Measurements from ENCODE around the gene MST1. TPM values are rescaled to one million over a fixed set of nuclear protein-coding genes. Genes with fewer than 3 reads are reported as not detected.

The MST1 gene
- total and polyA plus RNA-seq, 2 of the 8 experiments (the other 6 are each of a cell fraction or from before 2014, with no cell fraction given), result 6.2 to 9.5 TPM

DNA sequence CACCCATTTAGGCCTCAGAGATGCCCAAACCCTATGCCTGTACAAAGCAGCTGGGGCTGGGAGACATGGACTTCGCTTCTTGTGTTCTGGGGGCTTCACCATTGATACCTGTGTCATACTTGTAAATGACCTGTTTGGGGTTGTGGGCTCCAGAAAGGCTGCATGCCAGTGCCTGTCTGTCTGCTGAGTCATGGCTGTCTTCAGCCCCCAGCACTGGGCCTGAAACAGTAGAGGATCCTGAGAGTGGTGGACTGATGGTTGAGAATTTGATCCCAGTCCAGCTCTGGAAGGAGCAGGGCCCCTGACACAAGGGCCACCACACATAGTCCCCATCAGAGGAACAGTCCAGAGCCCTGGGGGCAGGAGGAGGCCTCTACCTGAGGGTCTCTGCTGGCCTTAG lies 39.7 kb downstream of the MST1 start:
- H3K4me2 ChIP-seq (ENCODE audit: insufficient read depth in 1 of 2, low read depth in 2 of 2, low read length in 2 of 2), result no peak overlapping the region
- no peak overlapping the region for H3K18ac ChIP-seq (ENCODE audit: extremely low read depth, low read length)
- no peaks in the 10 kb centered on the region for H3K23me2 ChIP-seq (ENCODE audit: low read depth, low read length)
- ChIA-PET POLR2A (ENCODE audit: partially characterized antibody) (interaction anchor here (0.6 kb wide), 1 partner anchor 202 kb away, joined by 3 read pairs; no protein-coding TSS in a partner anchor), CTCF (ENCODE audit: partially characterized antibody) (interaction anchor here (0.8 to 3.9 kb wide), 5 partner anchors 13 to 110 kb away, joined by 3 to 12 read pairs (median 3); no protein-coding TSS in a partner anchor)
- H4K8ac ChIP-seq (ENCODE audit: extremely low read depth, insufficient read depth, low read length), result peak overlapping the region; percentile 80
- H3K23ac ChIP-seq (ENCODE audit: insufficient read length), result no peak overlapping the region
- no peak for FAIRE-seq
- H2BK12ac ChIP-seq (ENCODE audit: low read depth, low read length), result 0 out of 2 replicates have a peak overlapping the region, but pooled peaks have one; percentile 31
- no peak overlapping the region for H4K91ac ChIP-seq (replicated peaks; ENCODE audit: insufficient read length, low read length)
- no peak overlapping the region for H2BK120ac ChIP-seq (replicated peaks; ENCODE audit: low read depth, low read length)
- no peak overlapping the region for H3K56ac ChIP-seq (replicated peaks; ENCODE audit: insufficient read length, low read depth, low read length)
- no peaks in the 10 kb centered on the region for H4K20me1 ChIP-seq (replicated peaks in 1 of 2; ENCODE audit: control insufficient read depth in 1 of 2, insufficient read depth in 2 of 2, low read length in 2 of 2)
- no peak overlapping the region for H4K5ac ChIP-seq (ENCODE audit: insufficient read length, low read depth, low read length)
- no peaks in the 10 kb centered on the region; a peak in 1 of 8 replicates for H3K36me3 ChIP-seq (ENCODE audit: control insufficient read depth in 2 of 4, insufficient read depth in 4 of 4, low read length in 3 of 4)
- no peak for TF ChIP-seq CEBPB (IDR thresholded peaks at IDR 0.05; ENCODE audit: low read depth, low read length)
- TF ChIP-seq MAFK (IDR thresholded peaks at IDR 0.05; ENCODE audit: low read depth, low read length), result no peak
- no peak for TF ChIP-seq BACH1 (IDR thresholded peaks at IDR 0.05; ENCODE audit: low read length)
- TF ChIP-seq, protein P1, sequence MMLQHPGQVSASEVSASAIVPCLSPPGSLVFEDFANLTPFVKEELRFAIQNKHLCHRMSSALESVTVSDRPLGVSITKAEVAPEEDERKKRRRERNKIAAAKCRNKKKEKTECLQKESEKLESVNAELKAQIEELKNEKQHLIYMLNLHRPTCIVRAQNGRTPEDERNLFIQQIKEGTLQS (IDR thresholded peaks at IDR 0.05; ENCODE audit: insufficient read depth, low read depth, low read length), result no peak
- TF ChIP-seq TCF12 (IDR thresholded peaks at IDR 0.05; ENCODE audit: low read depth, low read length), result no peak
- WGBS, 2 experiments (ENCODE audit: extremely low coverage in 1 of 2, insufficient coverage in 1 of 2, insufficient read length in 1 of 2, insufficient replicate concordance in 2 of 2, low coverage in 1 of 2, low lambda C conversion rate in 2 of 2, missing lambda C conversion rate in 1 of 2), result 80% methylated on average over 1 of the region's 1 CpG; no CpG with 5 or more reads in 1 of the 2 experiments
- H3K4me1 ChIP-seq (replicated peaks in 1 of 4; ENCODE audit: control insufficient read depth in 3 of 4, insufficient read depth in 4 of 4, low read length in 3 of 4), result no peaks in the 10 kb centered on the region; a peak in 1 of 7 replicates
- no peak overlapping the region for H3K4me3 ChIP-seq (ENCODE audit: extremely low read depth in 1 of 4, insufficient read depth in 2 of 4, low read depth in 3 of 4, low read length in 4 of 4)
- H3K27me3 ChIP-seq (replicated peaks in 1 of 4; ENCODE audit: control insufficient read depth in 3 of 4, extremely low read depth in 1 of 4, insufficient read depth in 3 of 4, low read length in 3 of 4), result no peaks in the 10 kb centered on the region
- no peaks in the 10 kb centered on the region for H3K79me2 ChIP-seq (ENCODE audit: control insufficient read depth in 1 of 2, insufficient read depth in 2 of 2, low read length in 2 of 2)
- H3K14ac ChIP-seq (ENCODE audit: insufficient read length), result no peak overlapping the region
- H3K27ac ChIP-seq (ENCODE audit: low read depth, low read length), result no peak overlapping the region
- H2AFZ ChIP-seq (ENCODE audit: low read length), result no peak overlapping the region
- no peak overlapping the region for H3K4ac ChIP-seq (replicated peaks; ENCODE audit: insufficient read length, low read depth, low read length)
- H3K9me3 ChIP-seq (ENCODE audit: insufficient read depth in 2 of 2, low read depth in 1 of 2, low read length in 1 of 2), result no peaks in the 10 kb centered on the region
- DNase-seq (ENCODE audit: low read depth in 1 of 2, low spot score in 2 of 2), result no peak
- no peak overlapping the region for H3K9ac ChIP-seq (replicated peaks in 1 of 4; ENCODE audit: extremely low read depth in 1 of 4, low read depth in 3 of 4, low read length in 3 of 4)
- H2AK5ac ChIP-seq (ENCODE audit: low read depth, low read length), result no peak overlapping the region
- H2BK15ac ChIP-seq (ENCODE audit: low read length), result no peak overlapping the region
- no peaks in the 10 kb centered on the region for H3K79me1 ChIP-seq (ENCODE audit: low read depth, low read length)
- no peak overlapping the region for H2BK5ac ChIP-seq (ENCODE audit: low read depth, low read length)
- H2BK20ac ChIP-seq (ENCODE audit: low read length), result no peak overlapping the region
